Dermis lymphatic vessel endothelial cell (primary cell): Measurements from ENCODE around the gene LDLR. TPM values are rescaled to one million over a fixed set of nuclear protein-coding genes. Genes with fewer than 3 reads are reported as not detected.

ENCODE experiments used
- total RNA-seq: library from RNA; depleted of rRNA; stranded (reverse); fragments of >200 nt; gene quantifications from 2 replicates; pipeline ENCODE4 v1.2.1, GENCODE V29; 2014

The LDLR gene
- total RNA-seq = 41.0 and 60.8 TPM in 2 replicates

GRCh38 chr19:11089254-11090013, at the start of gene LDLR:
Gene LDLR (plus strand): TSS chr19:11089463. CDS start chr19:11089549, 86 bp downstream.

DNA sequence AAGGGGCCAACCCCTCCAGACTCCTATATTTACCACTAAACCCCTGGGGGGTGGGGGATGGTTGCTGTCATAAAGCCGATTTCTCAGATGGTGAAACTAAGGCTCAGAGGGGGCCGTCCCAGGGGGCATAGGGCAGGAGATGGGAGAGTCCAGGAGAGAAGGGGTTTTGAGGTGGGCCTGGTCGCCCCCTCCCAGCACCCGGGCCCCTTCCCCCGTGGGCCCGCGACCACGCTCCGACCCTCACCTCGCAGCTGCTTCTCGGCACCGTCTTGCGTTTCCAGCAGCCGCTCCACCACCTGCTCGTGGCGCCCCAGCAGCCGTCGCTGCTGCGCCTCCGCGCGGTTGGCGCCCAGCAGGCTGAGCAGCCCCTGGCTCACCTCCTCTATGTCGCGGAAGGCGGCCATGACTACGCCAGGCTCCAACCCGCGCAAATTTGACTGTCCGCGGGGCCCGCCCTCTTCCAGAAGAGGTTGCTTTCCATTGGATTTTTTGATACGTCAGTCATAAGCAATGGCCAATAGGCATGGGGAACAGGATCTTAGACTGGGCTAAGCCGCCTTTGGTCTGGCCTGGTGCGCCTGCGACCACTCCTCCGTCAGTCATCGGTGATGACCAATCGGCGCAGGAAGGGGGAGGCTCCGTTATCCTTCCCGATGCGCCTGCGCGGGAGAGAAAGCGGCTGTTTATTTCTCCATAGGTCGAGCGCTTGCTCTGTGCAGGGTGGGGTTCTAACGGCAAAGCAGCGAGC, 66.3 kb downstream of the LDLR start, which contains the start of gene SPC24:
Gene SPC24 (minus strand): TSS at position 410 of the 748 bp plus-strand sequence. CDS start 6 bp downstream, at position 404.

Other genes starting within 250 kb of the LDLR start
- 0.11 TPM in 1 of 2 replicates, not detected in the other for gene C19orf38, start 241.0 kb upstream of the LDLR start, total RNA-seq
- 16.3 and 18.0 TPM in 2 replicates for gene CARM1, start 217.9 kb upstream of the LDLR start, total RNA-seq
- gene YIPF2, start 160.8 kb upstream of the LDLR start, total RNA-seq = 58.5 and 78.9 TPM in 2 replicates
- 32.2 and 32.3 TPM in 2 replicates for gene TIMM29, start 160.7 kb upstream of the LDLR start, total RNA-seq
- gene SMARCA4, start 128.4 kb upstream of the LDLR start, total RNA-seq = 36.7 and 40.3 TPM in 2 replicates
- 13.7 and 14.2 TPM in 2 replicates for gene SPC24, start 66.3 kb downstream of the LDLR start, total RNA-seq
- gene KANK2, start 108.1 kb downstream of the LDLR start, total RNA-seq = 95.8 and 115 TPM in 2 replicates
- not detected in 2 replicates for gene ANGPTL8, start 150.2 kb downstream of the LDLR start, total RNA-seq
- 53.0 and 54.7 TPM in 2 replicates for gene DOCK6, start 173.1 kb downstream of the LDLR start, total RNA-seq
- not detected in 2 replicates for gene TSPAN16, start 206.7 kb downstream of the LDLR start, total RNA-seq